ENCODE data around the gene RNF167. TPM values are rescaled to one million over a fixed set of nuclear protein-coding genes. Genes with fewer than 3 reads are reported as not detected.

The RNF167 gene
- total and polyA plus RNA-seq, 2 of the 8 experiments (the other 6 are each of a cell fraction or from before 2014, with no cell fraction given): 140 to 281 TPM

- POLR2A ChIA-PET (ENCODE audit: partially characterized antibody): interaction anchor here (1.2 to 3.4 kb wide), 11 partner anchors 9 to 115 kb away, joined by 3 to 23 read pairs (median 9); partner anchors contain the start of genes GP1BA, PFN1, RNF167 and SLC25A11
- no peaks in the 10 kb centered on the region for H3K27me3 ChIP-seq (replicated peaks in 1 of 4; ENCODE audit: control insufficient read depth in 3 of 4, extremely low read depth in 1 of 4, insufficient read depth in 3 of 4, low read length in 3 of 4)
- H3K9ac ChIP-seq (replicated peaks in 1 of 4; ENCODE audit: extremely low read depth in 1 of 4, low read depth in 3 of 4, low read length in 3 of 4): no peak overlapping the region
- no peak overlapping the region for H2AK5ac ChIP-seq (ENCODE audit: low read depth, low read length)
- no peak overlapping the region for H2AFZ ChIP-seq (ENCODE audit: low read length)
- H3K4ac ChIP-seq (replicated peaks; ENCODE audit: insufficient read length, low read depth, low read length): no peak overlapping the region
- H4K20me1 ChIP-seq (replicated peaks in 1 of 2; ENCODE audit: control insufficient read depth in 1 of 2, insufficient read depth in 2 of 2, low read length in 2 of 2): no peaks in the 10 kb centered on the region
- H3K4me3 ChIP-seq (ENCODE audit: extremely low read depth in 1 of 4, insufficient read depth in 2 of 4, low read depth in 3 of 4, low read length in 4 of 4): no peak overlapping the region
- TF ChIP-seq YY1 (IDR thresholded peaks at IDR 0.05; ENCODE audit: low read depth, low read length) (no peak), BCL11A (IDR thresholded peaks at IDR 0.05; ENCODE audit: low read depth in 2 of 2, low read length in 2 of 2) (no peak), CBX8 (IDR thresholded peaks at IDR 0.05; ENCODE audit: borderline replicate concordance, low read depth, low read length) (no peak), SIX5 (IDR thresholded peaks at IDR 0.05; ENCODE audit: low read depth, low read length) (no peak)
- no peak overlapping the region for H3K23ac ChIP-seq (ENCODE audit: insufficient read length)
- peak; percentile 19 for FAIRE-seq
- H2BK15ac ChIP-seq (ENCODE audit: low read length): no peak overlapping the region
- H2BK20ac ChIP-seq (ENCODE audit: low read length): no peak overlapping the region
- H2BK12ac ChIP-seq (ENCODE audit: low read depth, low read length): no peak overlapping the region
- no peak overlapping the region for H3K27ac ChIP-seq (ENCODE audit: low read depth, low read length)
- H3K9me3 ChIP-seq (ENCODE audit: insufficient read depth in 2 of 2, low read depth in 1 of 2, low read length in 1 of 2): no peaks in the 10 kb centered on the region
- no peak overlapping the region for H3K4me2 ChIP-seq (ENCODE audit: insufficient read depth in 1 of 2, low read depth in 2 of 2, low read length in 2 of 2)
- H4K91ac ChIP-seq (replicated peaks; ENCODE audit: insufficient read length, low read length): no peak overlapping the region
- H4K5ac ChIP-seq (ENCODE audit: insufficient read length, low read depth, low read length): no peak overlapping the region
- no peaks in the 10 kb centered on the region for H3K36me3 ChIP-seq (ENCODE audit: control insufficient read depth in 2 of 4, insufficient read depth in 4 of 4, low read length in 3 of 4)
- no peaks in the 10 kb centered on the region for H3K79me2 ChIP-seq (ENCODE audit: control insufficient read depth in 1 of 2, insufficient read depth in 2 of 2, low read length in 2 of 2)
- no peak for DNase-seq (ENCODE audit: low read depth in 1 of 2, low spot score in 2 of 2)
- H3K79me1 ChIP-seq (ENCODE audit: low read depth, low read length): no peaks in the 10 kb centered on the region
- 71% methylated on average over 8 of the region's 8 CpGs; no CpG with 5 or more reads in 1 of the 2 experiments for WGBS, 2 experiments (ENCODE audit: extremely low coverage in 1 of 2, insufficient coverage in 1 of 2, insufficient read length in 1 of 2, insufficient replicate concordance in 2 of 2, low coverage in 1 of 2, low lambda C conversion rate in 2 of 2, missing lambda C conversion rate in 1 of 2)
- no peaks in the 10 kb centered on the region for H3K23me2 ChIP-seq (ENCODE audit: low read depth, low read length)
- H3K4me1 ChIP-seq (replicated peaks in 1 of 4; ENCODE audit: control insufficient read depth in 3 of 4, insufficient read depth in 4 of 4, low read length in 3 of 4): peaks cover 0 to 5% (median 1%) of the 10 kb centered on the region in 4 experiments; a peak in 2 of 7 replicates
- no peak overlapping the region for H4K8ac ChIP-seq (ENCODE audit: extremely low read depth, insufficient read depth, low read length)
- H3K56ac ChIP-seq (replicated peaks; ENCODE audit: insufficient read length, low read depth, low read length): no peak overlapping the region
- H3K18ac ChIP-seq (ENCODE audit: extremely low read depth, low read length): no peak overlapping the region
- CTCF ChIA-PET (ENCODE audit: partially characterized antibody): interaction anchor here (0.8 to 5.5 kb wide), 7 partner anchors 10 to 142 kb away, joined by 3 to 33 read pairs (median 4); partner anchors contain the start of gene CHRNE
- H2BK5ac ChIP-seq (ENCODE audit: low read depth, low read length): no peak overlapping the region
- no peak overlapping the region for H2BK120ac ChIP-seq (replicated peaks; ENCODE audit: low read depth, low read length)
- no peak overlapping the region for H3K14ac ChIP-seq (ENCODE audit: insufficient read length)
Observed at GRCh38 chr17:4919511-4920047, 20.5 kb upstream of the RNF167 start.
